ENCODE results near the gene TMEM30A.

TMEM30A gene

GRCh38 chr6:75224303-75224926, 60.2 kb downstream of the TMEM30A start (continued):
- TF ChIP-seq ZNF433 (tag by site-specific recombination; IDR thresholded peaks at IDR 0.05; ENCODE audit: low read depth), result no peak
- TF ChIP-seq ZNF558 (tag by site-specific recombination; IDR thresholded peaks at IDR 0.05), result no peak
- no peak for TF ChIP-seq KLF9 (tag by site-specific recombination; IDR thresholded peaks at IDR 0.05; ENCODE audit: low read depth)
- no peak for TF ChIP-seq ZNF366 (tag by site-specific recombination; conservative IDR thresholded peaks at IDR 0.05)

GRCh38 chr6:75223428-75223827, 61.2 kb downstream of the TMEM30A start:
- Histone ChIP-seq H3K4me3 (ENCODE audit: low read depth, low read length) (no peak overlapping the region), H3K36me3 (ENCODE audit: control insufficient read depth in 2 of 2, insufficient read depth in 1 of 2, low read length in 2 of 2) (no peaks in the 10 kb centered on the region), H3K9me3 (ENCODE audit: control insufficient read depth, insufficient read depth, low read depth, low read length) (no peaks in the 10 kb centered on the region), H3K27ac (ENCODE audit: extremely low read depth, low read depth, low read length) (no peak overlapping the region), H3K4me1 (ENCODE audit: control insufficient read depth, insufficient read depth, low read length) (peaks cover 9% of the 10 kb centered on the region)
- TF ChIP-seq ZNF394 (tag by site-specific recombination; IDR thresholded peaks at IDR 0.05; ENCODE audit: borderline replicate concordance), result no peak
- ChIA-PET POLR2A (interaction anchor here (0.6 kb wide), 1 partner anchor 1539 kb away, joined by 3 read pairs; no protein-coding TSS in a partner anchor), CTCF (interaction anchor here (0.6 to 5.8 kb wide), 5 partner anchors 14 to 977 kb away, joined by 3 to 87 read pairs (median 3); partner anchors contain the start of gene COL12A1)

DNA sequence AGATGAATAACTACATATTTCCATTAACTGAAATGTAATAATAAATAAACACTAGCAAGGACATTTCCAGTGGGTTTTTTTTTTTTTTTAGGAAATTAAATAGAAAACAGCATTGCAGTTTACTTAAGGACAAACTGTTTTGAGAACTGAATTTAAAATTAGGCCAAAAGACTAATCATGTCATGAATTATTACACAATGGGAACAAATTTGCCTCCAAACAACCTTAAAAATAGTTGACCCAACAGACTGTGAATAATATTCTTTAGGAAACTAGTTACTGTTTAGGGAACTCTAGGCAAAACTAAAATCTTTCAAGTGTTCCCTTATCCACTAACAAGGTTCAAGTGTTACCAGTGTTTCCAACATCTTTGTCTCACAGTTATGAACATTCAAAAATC, 62.3 kb downstream of the TMEM30A start:
- no peaks in the 10 kb centered on the region for H3K36me3 ChIP-seq (ENCODE audit: control insufficient read depth in 2 of 2, insufficient read depth in 1 of 2, low read length in 2 of 2)
- ChIA-PET POLR2A (no interaction called here), CTCF (interaction anchor here (0.9 to 5.8 kb wide), 2 partner anchors 13 to 16 kb away, joined by 3 to 87 read pairs; partner anchors contain the start of gene COL12A1)
- no peak overlapping the region for H3K4me3 ChIP-seq (ENCODE audit: low read depth, low read length)
- no peak overlapping the region for H3K27ac ChIP-seq (ENCODE audit: extremely low read depth, low read depth, low read length)
- peaks cover 12% of the 10 kb centered on the region for H3K4me1 ChIP-seq (ENCODE audit: control insufficient read depth, insufficient read depth, low read length)
- H3K9me3 ChIP-seq (ENCODE audit: control insufficient read depth, insufficient read depth, low read depth, low read length), result no peaks in the 10 kb centered on the region
- TF ChIP-seq ZNF548 (tag by site-specific recombination; IDR thresholded peaks at IDR 0.05) (no peak), MEIS1 (CRISPR knock-in tag; IDR thresholded peaks at IDR 0.05; ENCODE audit: borderline replicate concordance) (no peak)

GRCh38 chr6:75221116-75221515, 63.5 kb downstream of the TMEM30A start:
- CTCF ChIA-PET, result interaction anchor here (2.6 kb wide), 1 partner anchor 11 kb away, joined by 57 read pairs; no protein-coding TSS in a partner anchor
- no peak overlapping the region for H3K4me3 ChIP-seq (ENCODE audit: low read depth, low read length)
- H3K9me3 ChIP-seq (ENCODE audit: control insufficient read depth, insufficient read depth, low read depth, low read length), result no peaks in the 10 kb centered on the region
- TF ChIP-seq REST (tag by site-specific recombination; IDR thresholded peaks at IDR 0.05), result peak; percentile 76
- TF ChIP-seq ZNF132 (tag by site-specific recombination; IDR thresholded peaks at IDR 0.05; ENCODE audit: borderline replicate concordance), result no peak
- H3K4me1 ChIP-seq (ENCODE audit: control insufficient read depth, insufficient read depth, low read length), result peaks cover 12% of the 10 kb centered on the region
- H3K36me3 ChIP-seq (ENCODE audit: control insufficient read depth in 2 of 2, insufficient read depth in 1 of 2, low read length in 2 of 2), result no peaks in the 10 kb centered on the region
- no peak overlapping the region for H3K27ac ChIP-seq (ENCODE audit: extremely low read depth, low read depth, low read length)
- POLR2A ChIA-PET, result interaction anchor here (1.6 kb wide), 1 partner anchor 15 kb away, joined by 3 read pairs; the partner anchor contains the start of gene COL12A1

DNA sequence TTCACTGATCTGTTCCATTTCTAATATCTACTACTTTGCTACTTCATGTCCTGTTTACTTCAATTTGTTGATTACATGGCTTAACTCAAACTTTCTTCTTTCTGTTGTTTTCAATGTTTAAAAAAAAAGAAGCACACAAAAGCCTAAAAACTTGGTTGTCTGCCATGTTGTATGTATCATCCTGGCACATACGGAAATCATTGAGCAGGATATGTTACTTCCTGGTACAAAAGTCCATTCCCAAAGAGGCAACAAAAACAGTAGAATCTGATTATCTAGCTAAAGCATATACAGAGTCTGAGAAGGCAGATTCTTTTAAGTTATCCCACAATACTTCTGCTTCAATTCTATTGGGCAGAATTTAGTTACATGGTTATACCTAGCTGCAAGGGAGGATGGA, 64.2 kb downstream of the TMEM30A start:
- H3K9me3 ChIP-seq (ENCODE audit: control insufficient read depth, insufficient read depth, low read depth, low read length), result no peaks in the 10 kb centered on the region
- CTCF ChIA-PET, result interaction anchor here (0.9 to 2.6 kb wide), 5 partner anchors 9 to 343 kb away, joined by 3 to 57 read pairs (median 4); partner anchors contain the start of gene COL12A1
- POLR2A ChIA-PET, result interaction anchor here (1.6 kb wide), 1 partner anchor 15 kb away, joined by 3 read pairs; the partner anchor contains the start of gene COL12A1
- H3K36me3 ChIP-seq (ENCODE audit: control insufficient read depth in 2 of 2, insufficient read depth in 1 of 2, low read length in 2 of 2), result no peaks in the 10 kb centered on the region
- H3K4me1 ChIP-seq (ENCODE audit: control insufficient read depth, insufficient read depth, low read length), result peaks cover 12% of the 10 kb centered on the region
- H3K27ac ChIP-seq (ENCODE audit: extremely low read depth, low read depth, low read length), result no peak overlapping the region
- H3K4me3 ChIP-seq (ENCODE audit: low read depth, low read length), result no peak overlapping the region
- TF ChIP-seq ZNF239 (tag by site-specific recombination; IDR thresholded peaks at IDR 0.05) (no peak), ZNF202 (tag by site-specific recombination; IDR thresholded peaks at IDR 0.05; ENCODE audit: borderline replicate concordance) (no peak), ZEB2 (tag by site-specific recombination; IDR thresholded peaks at IDR 0.05) (no peak), ZNF623 (tag by site-specific recombination; IDR thresholded peaks at IDR 0.05) (no peak), MYNN (tag by site-specific recombination; IDR thresholded peaks at IDR 0.05; ENCODE audit: borderline replicate concordance) (no peak), ZNF416 (tag by site-specific recombination; IDR thresholded peaks at IDR 0.05) (no peak), ZNF24 (tag by site-specific recombination; IDR thresholded peaks at IDR 0.05) (no peak), ZNF596 (tag by site-specific recombination; IDR thresholded peaks at IDR 0.05) (no peak), GLIS1 (tag by site-specific recombination; IDR thresholded peaks at IDR 0.05) (no peak), ZNF48 (tag by site-specific recombination; IDR thresholded peaks at IDR 0.05) (no peak)
- TF ChIP-seq, protein P1, sequence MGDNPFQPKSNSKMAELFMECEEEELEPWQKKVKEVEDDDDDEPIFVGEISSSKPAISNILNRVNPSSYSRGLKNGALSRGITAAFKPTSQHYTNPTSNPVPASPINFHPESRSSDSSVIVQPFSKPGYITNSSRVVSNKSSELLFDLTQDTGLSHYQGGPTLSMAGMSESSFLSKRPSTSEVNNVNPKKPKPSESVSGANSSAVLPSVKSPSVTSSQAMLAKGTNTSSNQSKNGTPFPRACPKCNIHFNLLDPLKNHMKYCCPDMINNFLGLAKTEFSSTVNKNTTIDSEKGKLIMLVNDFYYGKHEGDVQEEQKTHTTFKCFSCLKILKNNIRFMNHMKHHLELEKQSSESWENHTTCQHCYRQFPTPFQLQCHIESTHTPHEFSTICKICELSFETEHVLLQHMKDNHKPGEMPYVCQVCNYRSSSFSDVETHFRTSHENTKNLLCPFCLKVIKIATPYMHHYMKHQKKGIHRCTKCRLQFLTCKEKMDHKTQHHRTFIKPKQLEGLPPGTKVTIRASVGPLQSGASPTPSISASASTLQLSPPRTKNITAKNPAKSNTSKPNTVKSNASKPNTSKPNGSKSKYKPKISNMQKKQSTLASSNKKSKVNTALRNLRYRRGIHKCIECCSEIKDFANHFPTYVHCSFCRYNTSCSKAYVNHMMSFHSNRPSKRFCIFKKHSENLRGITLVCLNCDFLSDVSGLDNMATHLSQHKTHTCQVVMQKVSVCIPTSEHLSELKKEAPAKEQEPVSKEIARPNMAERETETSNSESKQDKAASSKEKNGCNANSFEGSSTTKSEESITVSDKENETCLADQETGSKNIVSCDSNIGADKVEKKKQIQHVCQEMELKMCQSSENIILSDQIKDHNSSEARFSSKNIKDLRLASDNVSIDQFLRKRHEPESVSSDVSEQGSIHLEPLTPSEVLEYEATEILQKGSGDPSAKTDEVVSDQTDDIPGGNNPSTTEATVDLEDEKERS (tag by site-specific recombination; IDR thresholded peaks at IDR 0.05), result no peak

All from HEK293 (cell line).